ENCODE measurements around the gene OLFM4.

The OLFM4 gene

GRCh38 chr13:53014495-53015443 is 13.8 kb upstream of the OLFM4 start:
- DNase-seq (ENCODE audit: low read depth), result no peak

GRCh38 chr13:53015971-53016370 is 12.6 kb upstream of the OLFM4 start:
- DNase-seq (ENCODE audit: low read depth), result no peak

- DNase-seq (ENCODE audit: low read depth), result no peak
Observed at GRCh38 chr13:53017433-53017970, 11.1 kb upstream of the OLFM4 start.

- no peak for DNase-seq (ENCODE audit: low read depth)
Observed at GRCh38 chr13:53018690-53019647, 9.6 kb upstream of the OLFM4 start.

- no peak for DNase-seq (ENCODE audit: low read depth)
Observed at GRCh38 chr13:53020764-53021335, 7.8 kb upstream of the OLFM4 start.

GRCh38 chr13:53023246-53023645 is 5.4 kb upstream of the OLFM4 start:
- no peak for DNase-seq (ENCODE audit: low read depth)

GRCh38 chr13:53028063-53028462 is 550 bp upstream of the OLFM4 start:
- DNase-seq (ENCODE audit: low read depth), result no peak

GRCh38 chr13:53032849-53033248 is 4.2 kb downstream of the OLFM4 start:
- no peak for DNase-seq (ENCODE audit: low read depth)

GRCh38 chr13:53038993-53039392 is 10.4 kb downstream of the OLFM4 start:
- DNase-seq (ENCODE audit: low read depth), result no peak

GRCh38 chr13:53041968-53042516 is 13.4 kb downstream of the OLFM4 start:
- no peak for DNase-seq (ENCODE audit: low read depth)

- no peak for DNase-seq (ENCODE audit: low read depth)
Observed at GRCh38 chr13:53042877-53043276, 14.3 kb downstream of the OLFM4 start.

GRCh38 chr13:53043398-53043797 is 14.8 kb downstream of the OLFM4 start:
- DNase-seq (ENCODE audit: low read depth), result no peak

- no peak for DNase-seq (ENCODE audit: low read depth)
Observed at GRCh38 chr13:53045189-53045588, 16.6 kb downstream of the OLFM4 start.

GRCh38 chr13:53048880-53049279 is 20.3 kb downstream of the OLFM4 start:
- DNase-seq (ENCODE audit: low read depth), result no peak

GRCh38 chr13:53050151-53050550 is 21.5 kb downstream of the OLFM4 start:
- DNase-seq (ENCODE audit: low read depth), result no peak

GRCh38 chr13:53052675-53053074 is 24.1 kb downstream of the OLFM4 start:
- no peak for DNase-seq (ENCODE audit: low read depth)

GRCh38 chr13:53054569-53054968 is 26.0 kb downstream of the OLFM4 start:
- no peak for DNase-seq (ENCODE audit: low read depth)

- no peak for DNase-seq (ENCODE audit: low read depth)
Observed at GRCh38 chr13:53058065-53058679, 29.6 kb downstream of the OLFM4 start.

- no peak for DNase-seq (ENCODE audit: low read depth)
Observed at GRCh38 chr13:53060840-53061490, 32.4 kb downstream of the OLFM4 start.

- no peak for DNase-seq (ENCODE audit: low read depth)
Observed at GRCh38 chr13:53064731-53065130, 36.1 kb downstream of the OLFM4 start.

GRCh38 chr13:53066411-53066810 is 37.8 kb downstream of the OLFM4 start:
- DNase-seq (ENCODE audit: low read depth), result no peak

All from activated gamma-delta T cell treated with anti-CD3 and anti-CD28 coated beads, Interleukin-2, amount 50 U/mL, for 16 hours (primary cell).